Measurements from ENCODE around the gene PCDH19. TPM values are rescaled to one million over a fixed set of nuclear protein-coding genes. Genes with fewer than 3 reads are reported as not detected.

PCDH19 gene
- total RNA-seq, 2 donors from 2014 or later, result 0.91 to 1.6 TPM

DNA sequence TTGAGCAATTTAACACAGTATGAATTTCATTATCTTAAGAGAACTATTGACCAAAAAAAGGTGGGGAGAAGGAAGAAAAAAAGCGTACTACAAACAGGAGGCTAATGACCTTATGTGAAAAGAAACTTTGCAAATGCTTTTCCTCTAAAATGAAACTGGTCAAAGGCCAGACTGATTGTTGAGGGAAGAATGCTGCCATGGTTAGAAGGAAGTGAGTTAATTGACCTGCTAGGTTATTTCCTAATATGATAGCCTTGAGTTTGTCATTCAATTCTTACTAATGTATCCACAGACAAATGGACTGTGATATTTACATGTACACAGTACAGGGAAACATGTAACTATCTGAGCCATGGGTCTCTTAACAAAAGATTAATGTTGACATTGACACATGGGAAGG lies 132.8 kb downstream of the PCDH19 start:
- intact Hi-C loops (cut with DNase I), result no loop called here

GRCh38 chrX:100274916-100275315 lies 135.2 kb downstream of the PCDH19 start:
- Histone ChIP-seq H3K27ac (no peak overlapping the region), H3K4me3 (no peak overlapping the region), H3K9me3 (no peaks in the 10 kb centered on the region), H3K27me3 (replicated peaks; ENCODE audit: insufficient read depth) (no peaks in the 10 kb centered on the region), H3K36me3 (no peaks in the 10 kb centered on the region), H3K4me1 (replicated peaks) (no peaks in the 10 kb centered on the region)
- intact Hi-C loops (cut with DNase I), result no loop called here
- DNase-seq (ENCODE audit: low spot score), result no peak
- 57% methylated on average over 3 of the region's 3 CpGs for WGBS
- TF ChIP-seq POLR2A (IDR thresholded peaks at IDR 0.05), result no peak

More for the DNA sequence above, 132.8 kb downstream of the PCDH19 start:
- Histone ChIP-seq H3K27me3 (replicated peaks; ENCODE audit: insufficient read depth) (no peaks in the 10 kb centered on the region), H3K4me1 (replicated peaks) (no peaks in the 10 kb centered on the region), H3K27ac (no peak overlapping the region), H3K4me3 (no peak overlapping the region), H3K9me3 (no peaks in the 10 kb centered on the region), H3K36me3 (no peaks in the 10 kb centered on the region)
- WGBS, result 100% methylated on average over 1 of the region's 1 CpG
- TF ChIP-seq, protein P1, sequence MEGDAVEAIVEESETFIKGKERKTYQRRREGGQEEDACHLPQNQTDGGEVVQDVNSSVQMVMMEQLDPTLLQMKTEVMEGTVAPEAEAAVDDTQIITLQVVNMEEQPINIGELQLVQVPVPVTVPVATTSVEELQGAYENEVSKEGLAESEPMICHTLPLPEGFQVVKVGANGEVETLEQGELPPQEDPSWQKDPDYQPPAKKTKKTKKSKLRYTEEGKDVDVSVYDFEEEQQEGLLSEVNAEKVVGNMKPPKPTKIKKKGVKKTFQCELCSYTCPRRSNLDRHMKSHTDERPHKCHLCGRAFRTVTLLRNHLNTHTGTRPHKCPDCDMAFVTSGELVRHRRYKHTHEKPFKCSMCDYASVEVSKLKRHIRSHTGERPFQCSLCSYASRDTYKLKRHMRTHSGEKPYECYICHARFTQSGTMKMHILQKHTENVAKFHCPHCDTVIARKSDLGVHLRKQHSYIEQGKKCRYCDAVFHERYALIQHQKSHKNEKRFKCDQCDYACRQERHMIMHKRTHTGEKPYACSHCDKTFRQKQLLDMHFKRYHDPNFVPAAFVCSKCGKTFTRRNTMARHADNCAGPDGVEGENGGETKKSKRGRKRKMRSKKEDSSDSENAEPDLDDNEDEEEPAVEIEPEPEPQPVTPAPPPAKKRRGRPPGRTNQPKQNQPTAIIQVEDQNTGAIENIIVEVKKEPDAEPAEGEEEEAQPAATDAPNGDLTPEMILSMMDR (IDR thresholded peaks at IDR 0.05), result no peak
- TF ChIP-seq POLR2A (IDR thresholded peaks at IDR 0.05), result no peak
- TF ChIP-seq POLR2AphosphoS5 (IDR thresholded peaks at IDR 0.05), result no peak
- no peak for DNase-seq (ENCODE audit: low spot score)

DNA sequence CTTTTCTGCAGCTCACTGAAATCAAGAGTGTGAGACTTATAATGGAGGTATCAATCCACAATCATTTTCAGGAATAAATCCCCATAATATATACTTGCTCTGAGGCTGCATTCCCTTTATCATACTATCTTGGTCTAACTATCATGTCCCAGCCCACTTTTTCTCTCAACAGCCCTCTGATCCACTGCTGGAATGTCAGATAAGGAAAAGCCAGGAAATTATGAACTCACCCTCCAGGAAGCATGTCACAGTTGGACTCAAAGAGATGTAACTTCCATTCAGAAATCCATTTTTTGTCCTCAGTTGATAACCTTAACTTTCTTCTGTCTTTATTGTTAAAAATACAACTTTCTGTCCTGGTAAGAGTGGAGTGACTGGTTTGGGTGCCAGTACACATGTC lies 144.9 kb downstream of the PCDH19 start:
- intact Hi-C loops (cut with DNase I), result no loop called here
- no peaks in the 10 kb centered on the region for H3K27me3 ChIP-seq (replicated peaks; ENCODE audit: insufficient read depth)
- no peak overlapping the region for H3K4me3 ChIP-seq
- TF ChIP-seq POLR2A (IDR thresholded peaks at IDR 0.05) (no peak), POLR2AphosphoS5 (IDR thresholded peaks at IDR 0.05) (no peak)
- TF ChIP-seq, protein P1 (IDR thresholded peaks at IDR 0.05), result no peak
- H3K9me3 ChIP-seq, result no peaks in the 10 kb centered on the region
- no peak for DNase-seq (ENCODE audit: low spot score)
- H3K27ac ChIP-seq, result no peak overlapping the region
- H3K36me3 ChIP-seq, result no peaks in the 10 kb centered on the region
- H3K4me1 ChIP-seq (replicated peaks), result no peaks in the 10 kb centered on the region

- H3K9me3 ChIP-seq, result no peaks in the 10 kb centered on the region
- 44% methylated on average over 2 of the region's 2 CpGs for WGBS
- H3K36me3 ChIP-seq, result no peaks in the 10 kb centered on the region
- intact Hi-C loops (cut with DNase I), result no loop called here
- no peaks in the 10 kb centered on the region for H3K4me1 ChIP-seq (replicated peaks)
- no peaks in the 10 kb centered on the region for H3K27me3 ChIP-seq (replicated peaks; ENCODE audit: insufficient read depth)
- TF ChIP-seq POLR2A (IDR thresholded peaks at IDR 0.05), result no peak
- TF ChIP-seq, protein P1 (IDR thresholded peaks at IDR 0.05), result no peak
- TF ChIP-seq POLR2AphosphoS5 (IDR thresholded peaks at IDR 0.05), result no peak
- no peak overlapping the region for H3K27ac ChIP-seq
- H3K4me3 ChIP-seq, result no peak overlapping the region
- DNase-seq (ENCODE audit: low spot score), result no peak
These were observed 145.9 kb downstream of the PCDH19 start for GRCh38 chrX:100264200-100264599.

- no peak overlapping the region for H3K27ac ChIP-seq
- intact Hi-C loops (cut with DNase I), result no loop called here
- WGBS, result 70% methylated on average over 3 of the region's 3 CpGs
- TF ChIP-seq POLR2AphosphoS5 (IDR thresholded peaks at IDR 0.05), result no peak
- TF ChIP-seq, protein P1 (IDR thresholded peaks at IDR 0.05), result no peak
- no peak for TF ChIP-seq POLR2A (IDR thresholded peaks at IDR 0.05)
- H3K9me3 ChIP-seq, result no peaks in the 10 kb centered on the region
- H3K4me3 ChIP-seq, result no peak overlapping the region
- H3K36me3 ChIP-seq, result no peaks in the 10 kb centered on the region
- DNase-seq (ENCODE audit: low spot score), result no peak
- no peaks in the 10 kb centered on the region for H3K27me3 ChIP-seq (replicated peaks; ENCODE audit: insufficient read depth)
- no peaks in the 10 kb centered on the region for H3K4me1 ChIP-seq (replicated peaks)
These were observed 146.4 kb downstream of the PCDH19 start for GRCh38 chrX:100263650-100264049.

Measured in prostate gland (tissue), 2 donors.